Spleen (tissue), 7 donors: ENCODE measurements around the gene SLC25A43.

ENCODE experiments used
- CTCF ChIP-seq, 11 experiments: fragments of 200-600 bp in 7 of 11; fragments of 450-650 bp in 4 of 11; sonication (generic) in 4 of 11; IDR thresholded peaks in 8 of 11; conservative IDR thresholded peaks in 3 of 11; 1 replicate in 7 of 11; 2 replicates in 4 of 11; pipeline versions ENCODE4 v1.4.0 to v1.8.0; 2016 to 2021; ENCODE audit warnings: antibody characterized with exemption in 11 of 11, inconsistent platforms in 4 of 11, mild to moderate bottlenecking in 1 of 11
- POLR2A ChIP-seq, 3 donors: fragments of 450-650 bp; IDR thresholded peaks; one replicate each; pipeline ENCODE4 v1.5.1; 2017; ENCODE audit warnings: antibody characterized with exemption in 3 of 3, mild to moderate bottlenecking in 1 of 3
- POLR2AphosphoS5 ChIP-seq, 3 donors: sonication (generic); formaldehyde crosslinking; IDR thresholded peaks; one replicate each; pipeline ENCODE4 v1.5.1; 2017; ENCODE audit warnings: antibody characterized with exemption in 3 of 3
- donor health status: DM: no; HTN: no; CAD: no; lungs with moderate emphysema.
- donor health status: DM: no; HTN: no; CAD: no.
- donor health status: DM: no; HTN: no; CAD: no.

GRCh38 chrX:119389871-119390501, 9.2 kb upstream of the SLC25A43 start:
- TF ChIP-seq POLR2AphosphoS5 (IDR thresholded peaks at IDR 0.05) (no peak), POLR2A (IDR thresholded peaks at IDR 0.05) (no peak), CTCF (IDR thresholded peaks at IDR 0.05 in 8 of 11, conservative IDR thresholded peaks at IDR 0.05 in 3 of 11) (no peak)
